PC-9 (cell line): ENCODE data around the gene ADGRA3. TPM values are rescaled to one million over a fixed set of nuclear protein-coding genes. Genes with fewer than 3 reads are reported as not detected.

ENCODE experiments used
- BruUV-seq: library from RNA; stranded (reverse); fragments of 400-500 nt; replicated peaks from 2 replicates; lab custom pipeline; 2021; lab: Mats Ljungman, UMichigan
- CTCF ChIA-PET: fragments of 300-600 bp; sonication (Branson Sonifier 250); formaldehyde crosslinking; loops from one replicate; lab custom pipeline; 2022; ENCODE audit warnings: antibody characterized with exemption; lab: Charles Lee
- POLR2A ChIA-PET: fragments of 300-600 bp; sonication (Branson Sonifier 250); formaldehyde crosslinking; loops from one replicate; lab custom pipeline; 2022; ENCODE audit warnings: antibody characterized with exemption; ENCODE audit not compliant: unreplicated experiment; lab: Charles Lee
- DNase-seq, 2 experiments: peaks; one replicate each; pipeline versions ENCODE4 v3.0.0 to v3.0.0-alpha.2; 2015 to 2022; ENCODE audit warnings: mixed read lengths in 1 of 2
- H2AFZ ChIP-seq: fragments of 200-600 bp; sonication (generic); 2 replicates; pipeline ENCODE4 v1.8.1; 2017; ENCODE audit warnings: antibody characterized with exemption
- H3F3A ChIP-seq: fragments of 200-600 bp; sonication (generic); 2 replicates; pipeline ENCODE4 v1.8.1; 2017; ENCODE audit warnings: antibody characterized with exemption, mild to moderate bottlenecking, low read depth; ENCODE audit not compliant: insufficient read depth
- H3K27ac ChIP-seq: fragments of 200-600 bp; sonication (generic); 2 replicates; pipeline ENCODE4 v1.6.1; 2016; ENCODE audit warnings: mixed run types
- H3K27me3 ChIP-seq: fragments of 200-600 bp; sonication (generic); 2 replicates; pipeline ENCODE4 v1.6.1; 2016; ENCODE audit warnings: low read depth, mixed run types; ENCODE audit not compliant: insufficient read depth
- H3K36me3 ChIP-seq: fragments of 200-600 bp; sonication (generic); 2 replicates; pipeline ENCODE4 v1.6.1; 2016; ENCODE audit warnings: low read depth, mixed run types
- H3K4me1 ChIP-seq: fragments of 200-600 bp; sonication (generic); replicated peaks from 2 replicates; pipeline ENCODE4 v1.6.1; 2016; ENCODE audit warnings: mixed run types; ENCODE audit not compliant: insufficient read depth
- H3K4me2 ChIP-seq: fragments of 200-600 bp; sonication (generic); 2 replicates; pipeline ENCODE4 v1.6.1; 2017; ENCODE audit warnings: mixed run types
- H3K4me3 ChIP-seq: fragments of 200-600 bp; sonication (generic); 2 replicates; pipeline ENCODE4 v1.6.1; 2016; ENCODE audit warnings: mixed run types
- H3K79me2 ChIP-seq: fragments of 200-600 bp; sonication (generic); 2 replicates; pipeline ENCODE4 v1.6.1; 2017; ENCODE audit warnings: low read depth, mixed run types
- H3K9me2 ChIP-seq: fragments of 200-600 bp; sonication (generic); 2 replicates; pipeline ENCODE4 v1.8.1; 2017; ENCODE audit warnings: mild to moderate bottlenecking; ENCODE audit not compliant: insufficient read depth
- H3K9me3 ChIP-seq: fragments of 200-600 bp; sonication (generic); 2 replicates; pipeline ENCODE4 v1.8.1; 2016; ENCODE audit warnings: low read depth; ENCODE audit not compliant: insufficient read depth
- H4K20me1 ChIP-seq: fragments of 200-600 bp; sonication (generic); 2 replicates; pipeline ENCODE4 v1.8.1; 2017; ENCODE audit not compliant: insufficient read depth
- CTCF ChIP-seq: fragments of 200-600 bp; sonication (generic); conservative IDR thresholded peaks from 2 replicates; pipeline ENCODE4 v1.6.1; 2017; ENCODE audit warnings: mixed run types, antibody characterized with exemption, mild to moderate bottlenecking, moderate library complexity
- EZH2 ChIP-seq: fragments of 200-600 bp; sonication (generic); IDR thresholded peaks from 2 replicates; pipeline ENCODE4 v1.8.0; 2017; ENCODE audit warnings: antibody characterized with exemption, low read depth
- intact Hi-C: fragments of 100-400 bp; cut with micrococcal nuclease; formaldehyde crosslinking; loops from one replicate; pipeline ENCODE4 v1.10.0; 2022; ENCODE audit not compliant: unreplicated experiment
- total RNA-seq: library from RNA; stranded (reverse); gene quantifications from 2 replicates; pipeline ENCODE4 v1.2.3, GENCODE V29; 2021

ADGRA3 gene
- total RNA-seq, 1 experiment from 2014 or later: 40.5 TPM

- intact Hi-C loops: no loop called here
- CTCF ChIA-PET: no interaction called here
- H3K79me2 ChIP-seq: peaks cover 70% of the 10 kb centered on the region
Measured at GRCh38 chr4:22488106-22488505, 27.8 kb downstream of the ADGRA3 start.

GRCh38 chr4:22487328-22487727 lies 28.5 kb downstream of the ADGRA3 start:
- Histone ChIP-seq H3F3A (no peaks in the 10 kb centered on the region), H2AFZ (no peak overlapping the region), H3K4me3 (no peak overlapping the region), H3K9me2 (no peaks in the 10 kb centered on the region), H3K36me3 (no peaks in the 10 kb centered on the region), H3K27me3 (no peaks in the 10 kb centered on the region), H3K4me1 (no peaks in the 10 kb centered on the region; the same call in 1 of the 2 replicates), H3K4me2 (no peak overlapping the region), H4K20me1 (no peaks in the 10 kb centered on the region), H3K27ac (no peak overlapping the region), H3K79me2 (peaks cover 67% of the 10 kb centered on the region), H3K9me3 (no peaks in the 10 kb centered on the region)
- intact Hi-C loops: no loop called here
- DNase-seq: no peak
- POLR2A ChIA-PET: no interaction called here
- BruUV-seq: no TSS peak
- CTCF ChIA-PET: no interaction called here
- TF ChIP-seq CTCF: no peak
- no peak for TF ChIP-seq EZH2

More at GRCh38 chr4:22488106-22488505, 27.8 kb downstream of the ADGRA3 start:
- TF ChIP-seq EZH2 (no peak), CTCF (no peak)
- BruUV-seq: no TSS peak
- Histone ChIP-seq H4K20me1 (no peaks in the 10 kb centered on the region), H3K36me3 (no peaks in the 10 kb centered on the region), H3K4me3 (no peak overlapping the region), H3F3A (no peaks in the 10 kb centered on the region), H3K27ac (no peak overlapping the region), H2AFZ (no peak overlapping the region), H3K9me2 (no peaks in the 10 kb centered on the region), H3K4me2 (no peak overlapping the region), H3K27me3 (no peaks in the 10 kb centered on the region), H3K9me3 (no peaks in the 10 kb centered on the region), H3K4me1 (no peaks in the 10 kb centered on the region; the same call in 1 of the 2 replicates)
- DNase-seq: no peak
- POLR2A ChIA-PET: no interaction called here

- no peaks in the 10 kb centered on the region for H3F3A ChIP-seq
- no peaks in the 10 kb centered on the region for H3K27me3 ChIP-seq
- H3K79me2 ChIP-seq: peaks cover 67% of the 10 kb centered on the region
- no peaks in the 10 kb centered on the region for H3K9me3 ChIP-seq
- H3K4me1 ChIP-seq: peaks cover 2% of the 10 kb centered on the region; the same call in 1 of the 2 replicates
- no peak overlapping the region for H3K4me3 ChIP-seq
- POLR2A ChIA-PET: no interaction called here
- DNase-seq: no peak
- no peak overlapping the region for H2AFZ ChIP-seq
- H3K4me2 ChIP-seq: no peak overlapping the region
- no peaks in the 10 kb centered on the region for H4K20me1 ChIP-seq
- TF ChIP-seq CTCF: no peak
- no peak for TF ChIP-seq EZH2
- no peaks in the 10 kb centered on the region for H3K9me2 ChIP-seq
- BruUV-seq: no TSS peak
- intact Hi-C loops: no loop called here
- H3K27ac ChIP-seq: no peak overlapping the region
- no peaks in the 10 kb centered on the region for H3K36me3 ChIP-seq
- CTCF ChIA-PET: no interaction called here
Measured at GRCh38 chr4:22486276-22486675, 29.6 kb downstream of the ADGRA3 start.
